WTC11 (cell line): ENCODE measurements around the gene MEN1.

Experiments used
- ETV6 ChIP-seq: sonication (generic); formaldehyde crosslinking; IDR thresholded peaks from 2 replicates; pipeline ENCODE4 v1.8.1; 2022; ENCODE audit warnings: mild to moderate bottlenecking, missing genetic modification reagents
- TF ChIP-seq, protein P1 (sequence below): fragments of 200-600 bp; IDR thresholded peaks from 2 replicates; pipeline ENCODE4 v1.8.0; 2022; ENCODE audit warnings: antibody characterized with exemption
- TF ChIP-seq, protein P2 (sequence below): sonication (generic); formaldehyde crosslinking; IDR thresholded peaks from 2 replicates; pipeline ENCODE4 v1.8.1; 2022; ENCODE audit warnings: low read depth, missing genetic modification reagents, borderline replicate concordance
- TF ChIP-seq, protein P3 (sequence below): sonication (generic); formaldehyde crosslinking; IDR thresholded peaks from 2 replicates; pipeline ENCODE4 v1.8.1; 2022; ENCODE audit warnings: low read depth, mild to moderate bottlenecking, moderate library complexity, missing genetic modification reagents, borderline replicate concordance

DNA sequence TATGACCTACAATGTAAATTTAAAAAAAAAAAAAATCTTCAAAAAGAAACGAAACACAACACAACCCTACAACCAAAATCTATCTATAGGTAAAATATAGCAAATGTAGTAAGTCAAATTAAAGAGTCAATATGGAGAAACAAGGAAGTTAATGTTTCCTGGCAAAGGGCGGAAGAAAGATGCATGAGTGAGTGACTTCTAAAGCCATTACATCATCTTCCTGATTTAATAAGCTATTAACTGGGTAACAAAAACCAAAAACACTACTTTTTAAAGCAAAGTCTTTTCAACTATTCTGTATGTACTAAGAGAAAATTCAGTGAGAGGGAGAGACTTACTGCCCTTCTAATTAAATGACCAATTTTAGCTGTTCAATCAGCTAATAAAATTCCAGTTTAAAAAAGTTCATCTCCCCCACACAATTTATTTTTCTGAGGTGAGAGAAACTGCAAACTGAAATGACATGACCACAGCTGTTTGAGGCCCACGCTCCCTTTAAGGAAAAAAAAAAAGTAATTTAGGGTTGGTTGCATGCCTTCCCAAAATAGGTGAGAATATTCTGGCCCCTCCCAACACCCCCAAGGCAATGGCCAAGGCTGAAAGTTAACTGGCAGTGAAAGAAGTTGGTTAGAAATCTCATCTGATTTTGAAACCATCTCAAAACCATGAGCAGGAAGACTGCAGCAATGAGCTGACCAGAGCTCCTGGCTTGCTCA, 37.9 kb downstream of the MEN1 start:
- no peak for TF ChIP-seq ETV6
- TF ChIP-seq, protein P1, sequence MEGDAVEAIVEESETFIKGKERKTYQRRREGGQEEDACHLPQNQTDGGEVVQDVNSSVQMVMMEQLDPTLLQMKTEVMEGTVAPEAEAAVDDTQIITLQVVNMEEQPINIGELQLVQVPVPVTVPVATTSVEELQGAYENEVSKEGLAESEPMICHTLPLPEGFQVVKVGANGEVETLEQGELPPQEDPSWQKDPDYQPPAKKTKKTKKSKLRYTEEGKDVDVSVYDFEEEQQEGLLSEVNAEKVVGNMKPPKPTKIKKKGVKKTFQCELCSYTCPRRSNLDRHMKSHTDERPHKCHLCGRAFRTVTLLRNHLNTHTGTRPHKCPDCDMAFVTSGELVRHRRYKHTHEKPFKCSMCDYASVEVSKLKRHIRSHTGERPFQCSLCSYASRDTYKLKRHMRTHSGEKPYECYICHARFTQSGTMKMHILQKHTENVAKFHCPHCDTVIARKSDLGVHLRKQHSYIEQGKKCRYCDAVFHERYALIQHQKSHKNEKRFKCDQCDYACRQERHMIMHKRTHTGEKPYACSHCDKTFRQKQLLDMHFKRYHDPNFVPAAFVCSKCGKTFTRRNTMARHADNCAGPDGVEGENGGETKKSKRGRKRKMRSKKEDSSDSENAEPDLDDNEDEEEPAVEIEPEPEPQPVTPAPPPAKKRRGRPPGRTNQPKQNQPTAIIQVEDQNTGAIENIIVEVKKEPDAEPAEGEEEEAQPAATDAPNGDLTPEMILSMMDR, result no peak
- TF ChIP-seq, protein P2, sequence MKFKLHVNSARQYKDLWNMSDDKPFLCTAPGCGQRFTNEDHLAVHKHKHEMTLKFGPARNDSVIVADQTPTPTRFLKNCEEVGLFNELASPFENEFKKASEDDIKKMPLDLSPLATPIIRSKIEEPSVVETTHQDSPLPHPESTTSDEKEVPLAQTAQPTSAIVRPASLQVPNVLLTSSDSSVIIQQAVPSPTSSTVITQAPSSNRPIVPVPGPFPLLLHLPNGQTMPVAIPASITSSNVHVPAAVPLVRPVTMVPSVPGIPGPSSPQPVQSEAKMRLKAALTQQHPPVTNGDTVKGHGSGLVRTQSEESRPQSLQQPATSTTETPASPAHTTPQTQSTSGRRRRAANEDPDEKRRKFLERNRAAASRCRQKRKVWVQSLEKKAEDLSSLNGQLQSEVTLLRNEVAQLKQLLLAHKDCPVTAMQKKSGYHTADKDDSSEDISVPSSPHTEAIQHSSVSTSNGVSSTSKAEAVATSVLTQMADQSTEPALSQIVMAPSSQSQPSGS (CRISPR knock-in tag), result no peak
- TF ChIP-seq, protein P3, sequence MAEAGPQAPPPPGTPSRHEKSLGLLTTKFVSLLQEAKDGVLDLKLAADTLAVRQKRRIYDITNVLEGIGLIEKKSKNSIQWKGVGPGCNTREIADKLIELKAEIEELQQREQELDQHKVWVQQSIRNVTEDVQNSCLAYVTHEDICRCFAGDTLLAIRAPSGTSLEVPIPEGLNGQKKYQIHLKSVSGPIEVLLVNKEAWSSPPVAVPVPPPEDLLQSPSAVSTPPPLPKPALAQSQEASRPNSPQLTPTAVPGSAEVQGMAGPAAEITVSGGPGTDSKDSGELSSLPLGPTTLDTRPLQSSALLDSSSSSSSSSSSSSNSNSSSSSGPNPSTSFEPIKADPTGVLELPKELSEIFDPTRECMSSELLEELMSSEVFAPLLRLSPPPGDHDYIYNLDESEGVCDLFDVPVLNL, result no peak
